ENCODE data around the gene CAMTA1. TPM values are rescaled to one million over a fixed set of nuclear protein-coding genes. Genes with fewer than 3 reads are reported as not detected.

CAMTA1 gene
- total and polyA plus RNA-seq, 9 of the 15 experiments (the other 6 are each of a cell fraction or from before 2014, with no cell fraction given) = 43.9 to 161 (median 65.9) TPM

- peaks cover 71 to 94% of the 10 kb centered on the region in 2 experiments for H3K27me3 ChIP-seq (ENCODE audit: control insufficient read depth in 2 of 2, insufficient read depth in 2 of 2, low read length in 2 of 2)
- BruUV-seq (replicated peaks) = no TSS peak
- H3K79me2 ChIP-seq (ENCODE audit: control insufficient read depth, insufficient read depth, low read length) = no peaks in the 10 kb centered on the region
- POLR2A ChIA-PET = interaction anchor here (0.8 to 1.6 kb wide), 3 partner anchors 16 to 672 kb away, joined by 3 to 5 read pairs (median 3); no protein-coding TSS in a partner anchor
- H2AFZ ChIP-seq (ENCODE audit: low read depth, low read length) = no peak overlapping the region
- intact Hi-C loops (cut with micrococcal nuclease) = no loop called here
- H3K9me1 ChIP-seq (ENCODE audit: control insufficient read depth, insufficient read depth, low read length) = no peaks in the 10 kb centered on the region
- H3K36me3 ChIP-seq (ENCODE audit: control insufficient read depth, insufficient read depth, low read length) = no peaks in the 10 kb centered on the region
- ATAC-seq = no peak
- WGBS (ENCODE audit: insufficient coverage, low coverage, missing lambda C conversion rate) = 3% methylated on average over 17 of the region's 17 CpGs
- no peaks in the 10 kb centered on the region for H3K9me3 ChIP-seq (replicated peaks; ENCODE audit: control insufficient read depth, insufficient read depth, low read depth, low read length)
- H3K27ac ChIP-seq (ENCODE audit: extremely low read depth, low read depth, low read length) = no peak overlapping the region
- no peak overlapping the region for H3K9ac ChIP-seq (ENCODE audit: insufficient read depth in 1 of 2, low read depth in 2 of 2, low read length in 2 of 2)
- peaks cover 30% of the 10 kb centered on the region for H4K20me1 ChIP-seq (replicated peaks; ENCODE audit: control insufficient read depth, insufficient read depth, low read length)
- in situ Hi-C loops (cut with MboI) = no loop called here
- H3K4me1 ChIP-seq (replicated peaks in 1 of 2; ENCODE audit: control insufficient read depth in 2 of 2, insufficient read depth in 2 of 2, low read length in 2 of 2) = peaks cover 0 to 18% of the 10 kb centered on the region in 2 experiments; a peak in 2 of 5 replicates
- no peak for FAIRE-seq
- no peak for DNase-seq (ENCODE audit: extremely low read depth in 1 of 4, low spot score in 3 of 4)
- CTCF ChIA-PET (ENCODE audit: low intra/inter-chr PET ratio) = no interaction called here
- no peak overlapping the region for H3K4me2 ChIP-seq (ENCODE audit: insufficient read depth, low read length)
- H3K4me3 ChIP-seq = no peak overlapping the region
- TF ChIP-seq CHD1 (IDR thresholded peaks at IDR 0.05; ENCODE audit: low read length) (no peak), BRF1 (IDR thresholded peaks at IDR 0.05; ENCODE audit: borderline replicate concordance, extremely low read depth, insufficient read length) (no peak), MYNN (IDR thresholded peaks at IDR 0.05) (no peak), MYNN (CRISPR knock-in tag; IDR thresholded peaks at IDR 0.05) (no peak), STAT6 (CRISPR knock-in tag; IDR thresholded peaks at IDR 0.05) (no peak), AFF1 (IDR thresholded peaks at IDR 0.05; ENCODE audit: low read depth in 1 of 2, partially characterized antibody in 2 of 2) (no peak), ZNF133 (CRISPR knock-in tag; IDR thresholded peaks at IDR 0.05) (no peak), YBX1 (IDR thresholded peaks at IDR 0.05) (no peak), MED1 (CRISPR knock-in tag; IDR thresholded peaks at IDR 0.05; ENCODE audit: borderline replicate concordance) (no peak), ID3 (CRISPR knock-in tag; IDR thresholded peaks at IDR 0.05) (no peak), ID3 (tag; IDR thresholded peaks at IDR 0.05) (no peak), KLF10 (CRISPR knock-in tag; IDR thresholded peaks at IDR 0.05) (no peak), ZBTB49 (CRISPR knock-in tag; IDR thresholded peaks at IDR 0.05; ENCODE audit: borderline replicate concordance) (no peak)
Observed at GRCh38 chr1:7679159-7679872, 894.1 kb downstream of the CAMTA1 start.
